GM12891 (cell line): Measurements from ENCODE around the gene SP100.

Source experiments
- DNase-seq: peaks from one replicate; pipeline ENCODE4 v3.0.0; 2011; ENCODE audit warnings: low spot score; ENCODE audit not compliant: insufficient read length
- FAIRE-seq: peaks from 2 replicates; lab custom pipeline; 2011; peaks lifted over from hg19 to GRCh38; lab: Jason Lieb, UNC
- PAX5 ChIP-seq: IDR thresholded peaks from 2 replicates; pipeline ENCODE4 v1.6.1; 2011; ENCODE audit warnings: low read length, moderate library complexity, mild to moderate bottlenecking; ENCODE audit not compliant: insufficient read depth, severe bottlenecking
- POLR2A ChIP-seq: IDR thresholded peaks from 2 replicates; pipeline ENCODE4 v1.6.1; 2011; ENCODE audit warnings: low read depth, low read length, control low read depth
- POLR2AphosphoS5 ChIP-seq: IDR thresholded peaks from 2 replicates; pipeline ENCODE4 v1.6.1; 2011; ENCODE audit warnings: low read depth, low read length, control low read depth
- POU2F2 ChIP-seq: IDR thresholded peaks from 2 replicates; pipeline ENCODE4 v1.6.1; 2011; ENCODE audit warnings: low read depth, mild to moderate bottlenecking, control low read depth, low read length, moderate library complexity
- SPI1 ChIP-seq: IDR thresholded peaks from 2 replicates; pipeline ENCODE4 v1.6.1; 2011; ENCODE audit warnings: low read depth, low read length, control low read depth
- TAF1 ChIP-seq: IDR thresholded peaks from 2 replicates; pipeline ENCODE4 v1.6.1; 2011; ENCODE audit warnings: low read depth, low read length, control low read depth

Gene SP100

DNA sequence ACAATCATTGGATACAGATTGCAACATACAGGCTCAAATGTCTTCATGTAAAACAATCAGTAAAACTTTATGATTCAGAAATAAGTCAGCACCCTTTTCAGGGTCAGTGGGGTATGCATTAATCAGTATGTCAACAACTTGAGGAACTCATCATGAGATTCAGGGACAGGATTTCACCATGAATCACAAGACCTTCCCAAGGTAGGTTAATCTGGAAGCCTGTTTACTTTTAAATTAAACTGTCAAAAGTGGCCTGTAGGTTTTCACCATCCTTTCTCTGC is 104.8 kb downstream of the SP100 start:
- DNase-seq (no peak), FAIRE-seq (no peak)
- no peak for TF ChIP-seq TAF1
- no peak for TF ChIP-seq POLR2AphosphoS5
- no peak for TF ChIP-seq POU2F2
- TF ChIP-seq POLR2A = no peak
- TF ChIP-seq PAX5 = no peak
- TF ChIP-seq SPI1 = no peak

DNA sequence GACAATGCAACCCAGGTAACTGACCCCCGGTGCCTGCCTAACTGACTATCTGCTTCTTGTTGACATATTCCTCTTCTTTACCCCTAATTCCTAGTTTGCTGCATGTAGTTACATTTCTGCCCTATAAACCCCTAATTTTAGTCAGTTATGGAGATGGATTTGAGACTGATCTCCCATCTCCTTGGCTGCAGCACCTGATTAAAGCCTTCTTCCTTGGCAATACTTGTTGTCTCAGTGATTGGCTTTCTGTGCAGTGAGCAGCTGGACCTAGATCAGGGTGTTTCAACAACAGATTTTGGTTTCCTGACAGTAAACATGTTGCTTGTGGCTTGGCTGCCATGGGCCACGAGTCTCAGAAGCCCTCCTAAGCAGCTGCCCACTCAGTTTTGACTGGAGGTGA is 105.4 kb downstream of the SP100 start:
- DNase-seq = no peak
- no peak for TF ChIP-seq PAX5
- TF ChIP-seq POLR2A = no peak
- no peak for TF ChIP-seq POU2F2
- no peak for TF ChIP-seq TAF1
- TF ChIP-seq POLR2AphosphoS5 = no peak
- no peak for TF ChIP-seq SPI1
- no peak for FAIRE-seq

DNA sequence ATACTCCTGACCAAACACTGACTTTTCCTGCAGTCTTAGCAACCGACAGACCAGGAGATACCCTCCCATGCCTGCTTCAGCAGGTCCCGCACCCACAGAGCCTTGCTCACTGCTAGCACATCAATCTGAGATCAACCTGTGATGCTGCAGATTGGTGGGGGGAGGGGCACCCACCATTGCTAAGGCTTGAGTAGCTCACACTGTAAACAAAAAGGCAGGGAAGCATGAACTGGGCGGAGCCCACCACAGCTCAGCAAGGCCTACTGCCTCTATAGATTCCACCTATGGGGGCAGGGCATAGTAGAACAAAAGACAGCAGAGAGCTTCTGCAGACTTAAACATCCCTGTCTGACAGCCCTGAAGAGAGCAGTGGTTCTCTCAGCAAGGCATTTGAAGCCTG is 109.7 kb downstream of the SP100 start:
- TF ChIP-seq POU2F2 (no peak), POLR2AphosphoS5 (no peak), PAX5 (no peak), SPI1 (no peak), TAF1 (no peak), POLR2A (no peak)
- FAIRE-seq (no peak), DNase-seq (no peak)

DNA sequence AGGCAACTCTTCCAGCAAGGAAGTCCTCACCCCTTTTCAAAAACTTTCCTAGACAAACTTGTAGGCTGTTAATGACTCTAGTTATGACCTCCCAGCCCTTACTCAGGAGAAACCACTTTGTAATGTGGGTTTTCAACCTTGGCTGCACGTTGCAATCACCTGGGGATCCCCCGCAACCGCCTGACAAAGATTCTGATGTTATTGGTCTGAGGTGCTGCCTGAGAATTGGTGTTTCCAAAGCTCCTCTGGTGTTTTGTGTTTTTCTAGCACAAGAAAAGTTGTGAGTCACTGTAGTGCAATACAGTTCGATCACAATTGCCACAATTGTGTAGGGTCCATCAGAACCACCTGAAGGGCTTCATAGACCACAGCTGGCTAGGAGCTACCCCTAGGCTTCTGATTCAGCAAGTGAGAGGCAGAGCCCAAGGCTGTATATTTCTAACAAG is 121.6 kb downstream of the SP100 start:
- FAIRE-seq (peak; percentile 93), DNase-seq (no peak)
- TF ChIP-seq POU2F2 (no peak), POLR2AphosphoS5 (no peak), TAF1 (0 out of 2 replicates have a peak, but pooled peaks have one; percentile 19), SPI1 (0 out of 2 replicates have a peak, but pooled peaks have one; percentile 32), POLR2A (no peak), PAX5 (no peak)

DNA sequence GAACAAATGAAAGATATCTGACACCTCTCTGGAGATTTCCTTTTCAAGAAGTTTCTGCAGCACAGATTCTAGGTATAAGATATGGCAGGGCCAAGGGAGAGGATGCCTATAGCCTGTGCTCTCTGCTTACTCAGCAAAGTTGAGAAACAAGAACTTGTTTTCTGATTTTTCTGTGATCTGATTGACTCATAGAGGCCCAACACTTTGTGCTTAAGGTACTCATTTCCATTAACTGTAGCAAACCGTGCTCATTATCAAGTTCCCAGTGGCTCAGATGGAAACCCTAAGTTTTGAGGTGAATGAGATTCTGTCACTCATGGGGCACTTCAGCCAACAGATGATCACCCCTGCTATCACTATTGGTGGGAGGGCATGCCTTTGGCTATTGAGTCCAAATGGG is 124.3 kb downstream of the SP100 start:
- DNase-seq = no peak
- no peak for TF ChIP-seq TAF1
- TF ChIP-seq POLR2AphosphoS5 = no peak
- no peak for TF ChIP-seq PAX5
- no peak for TF ChIP-seq POLR2A
- TF ChIP-seq POU2F2 = no peak
- no peak for TF ChIP-seq SPI1
- no peak for FAIRE-seq

DNA sequence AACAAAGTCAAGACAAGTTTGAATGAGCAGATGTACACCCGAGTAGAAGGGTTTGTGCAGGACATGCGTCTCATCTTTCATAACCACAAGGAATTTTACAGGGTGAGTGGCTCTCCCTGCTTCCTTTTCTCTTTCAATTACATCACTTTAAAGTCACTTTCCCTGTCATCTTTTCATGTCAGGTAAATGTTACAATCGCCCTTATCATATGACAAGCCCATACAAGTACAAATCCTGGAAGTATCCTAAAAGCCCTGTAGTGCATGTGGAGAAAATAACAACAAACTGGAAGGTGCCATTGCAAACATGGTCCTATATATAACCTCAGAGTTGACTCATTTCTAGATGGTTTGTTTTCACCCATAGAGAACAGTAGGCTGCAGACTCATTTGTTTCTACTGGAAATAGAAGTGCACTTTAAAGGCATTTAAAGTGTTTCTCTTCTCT is 126.0 kb downstream of the SP100 start:
- TF ChIP-seq TAF1 (no peak), POLR2A (no peak), POU2F2 (no peak), PAX5 (no peak), SPI1 (no peak), POLR2AphosphoS5 (no peak)
- peak; percentile 82 for FAIRE-seq

DNA sequence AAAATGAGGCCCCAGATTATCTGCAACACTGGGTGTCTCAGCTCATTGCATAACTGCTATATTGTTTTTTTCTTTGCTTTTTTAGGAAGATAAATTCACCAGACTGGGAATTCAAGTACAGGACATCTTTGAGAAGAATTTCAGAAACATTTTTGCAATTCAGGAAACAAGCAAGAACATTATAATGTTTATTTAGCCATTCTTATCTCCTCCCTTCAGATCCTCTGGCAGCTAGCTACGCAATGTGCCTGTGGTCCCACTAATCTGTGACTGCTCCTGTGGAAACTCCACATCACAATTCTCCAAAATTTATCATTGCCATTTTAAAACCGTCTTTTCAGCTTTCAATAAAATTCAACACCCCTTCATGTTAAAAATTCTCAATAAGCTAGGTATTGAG is 126.8 kb downstream of the SP100 start:
- TF ChIP-seq POLR2A (no peak), POU2F2 (no peak), PAX5 (no peak), TAF1 (no peak), SPI1 (no peak), POLR2AphosphoS5 (no peak)
- no peak for DNase-seq
- no peak for FAIRE-seq

More for the DNA sequence above, 126.0 kb downstream of the SP100 start:
- no peak for DNase-seq

DNA sequence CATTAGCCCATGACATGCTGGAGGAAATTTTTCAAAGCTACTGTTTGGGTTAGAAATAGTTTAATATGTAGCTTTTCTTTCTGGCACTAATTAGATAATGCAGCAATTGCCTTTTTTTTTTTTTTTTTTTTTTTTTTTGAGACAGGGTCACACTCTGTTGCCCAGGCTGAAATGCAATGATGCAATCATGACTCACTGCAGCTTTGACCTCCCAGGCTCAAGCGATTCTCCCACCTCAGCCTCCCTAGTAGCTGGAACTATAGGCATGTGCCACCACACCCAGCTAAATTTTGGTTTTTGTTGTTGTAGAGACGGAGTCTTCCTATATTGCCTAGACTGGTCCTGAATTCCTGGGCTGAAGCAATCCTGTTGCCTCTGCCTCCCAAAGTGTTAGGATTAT is 136.2 kb downstream of the SP100 start:
- FAIRE-seq (no peak), DNase-seq (no peak)
- TF ChIP-seq TAF1 (no peak), PAX5 (no peak), POU2F2 (no peak), SPI1 (no peak), POLR2A (no peak), POLR2AphosphoS5 (no peak)

DNA sequence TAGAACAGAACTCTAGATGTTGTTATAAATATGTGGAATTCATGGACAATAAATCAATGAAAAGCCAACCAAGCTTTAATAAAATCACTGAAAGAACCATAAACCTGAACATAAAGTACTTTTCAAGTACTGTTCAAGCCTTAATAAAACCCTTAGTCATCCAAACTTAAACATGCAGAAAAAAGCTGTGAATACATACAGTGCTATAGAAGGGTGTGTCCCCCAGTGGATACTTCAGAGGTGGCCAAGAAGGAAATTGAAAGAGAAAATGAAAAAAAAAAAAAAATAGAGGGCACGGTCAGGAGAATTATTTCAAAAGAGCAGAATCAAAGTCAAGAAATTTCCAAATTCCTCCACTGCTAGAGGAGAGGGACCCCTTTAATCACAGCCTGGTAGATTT is 141.1 kb downstream of the SP100 start:
- TF ChIP-seq SPI1 (no peak), PAX5 (no peak)
- DNase-seq (no peak), FAIRE-seq (no peak)
